Measurements from ENCODE around the gene SPAAR.
A peak's percentile ranks its signal among the peaks of the same experiment; 100 is the strongest.
"Not testable (repeated sequence)": the region's sequence is repeated elsewhere in the genome, so short reads cannot be mapped to it uniquely, and the experiment has no call there.

Gene SPAAR

DNA sequence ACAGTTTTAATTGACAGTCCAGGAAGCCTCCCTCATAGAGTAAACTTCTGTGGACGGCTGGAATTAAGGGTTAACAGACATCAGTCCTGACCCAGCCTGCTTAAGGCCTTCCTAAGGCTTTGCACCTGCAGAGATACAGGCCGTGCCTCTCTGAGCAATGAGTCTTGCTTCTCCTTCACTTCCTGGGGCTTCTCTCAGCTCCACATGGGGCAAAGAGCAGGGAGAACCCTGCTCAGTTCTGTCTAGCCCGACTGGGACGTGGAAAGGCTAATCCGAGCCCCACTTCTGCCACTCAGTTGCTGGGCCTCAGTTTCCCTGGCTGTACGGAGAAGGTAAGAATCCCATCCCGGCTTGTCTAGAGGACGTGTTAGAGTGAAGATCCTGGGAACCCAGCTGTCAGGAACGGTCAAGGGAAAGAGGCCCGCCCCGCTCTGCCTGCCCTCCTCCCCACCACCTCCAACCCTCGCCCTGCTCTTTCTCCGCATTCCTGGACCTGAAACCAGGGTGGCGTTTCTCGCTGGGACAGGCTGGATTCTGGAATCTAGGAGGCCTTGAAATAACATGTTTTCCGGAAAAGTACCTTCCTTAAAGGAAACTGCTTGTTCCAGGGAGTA lies 6.5 kb downstream of the SPAAR start:
- intact Hi-C loops (cut with DNase I): no loop called here
- no peak for DNase-seq

GRCh38 chr9:35917261-35917660 lies 8.0 kb downstream of the SPAAR start:
- no peak for DNase-seq
- intact Hi-C loops (cut with DNase I): no loop called here

- intact Hi-C loops (cut with DNase I): no loop called here
Measured at GRCh38 chr9:35918780-35919179, 9.5 kb downstream of the SPAAR start.

DNA sequence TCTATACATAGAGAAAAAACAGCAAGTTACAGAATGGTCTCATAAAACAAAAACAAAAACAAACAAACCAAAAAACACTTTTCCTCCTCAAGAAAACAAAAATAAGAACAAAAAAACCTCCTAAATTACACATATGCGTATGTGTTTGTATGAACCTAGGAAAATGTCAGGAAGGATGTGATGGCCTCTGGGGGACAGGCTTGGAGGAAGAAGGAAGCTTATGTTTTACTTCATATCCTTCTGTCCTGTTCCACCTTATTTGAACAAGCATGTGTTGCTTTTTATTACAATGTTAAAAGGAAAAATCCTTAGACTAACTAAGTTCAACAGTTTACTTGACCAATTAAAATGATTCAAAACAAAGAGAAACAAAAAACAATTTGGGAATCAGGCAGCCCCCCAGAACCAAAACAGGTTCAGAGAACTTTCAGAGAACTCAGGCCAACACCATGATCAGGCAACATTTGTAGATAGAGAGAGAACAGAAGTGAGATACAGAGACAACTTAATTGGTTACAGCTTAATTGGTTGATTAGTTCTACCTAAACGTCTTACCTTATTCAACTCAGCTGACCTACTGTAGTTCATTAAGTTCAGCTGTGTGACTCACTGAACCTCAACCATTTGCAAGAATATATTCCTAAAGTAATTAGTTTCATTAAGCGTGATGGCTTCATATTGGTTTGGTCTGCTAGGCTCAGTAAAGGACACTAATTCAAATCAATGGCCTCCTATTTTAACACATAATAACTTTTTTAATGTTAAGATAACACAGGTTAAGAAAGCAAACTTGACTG lies 10.1 kb downstream of the SPAAR start:
- intact Hi-C loops (cut with DNase I): no loop called here
- no peak for DNase-seq

More at GRCh38 chr9:35918780-35919179, 9.5 kb downstream of the SPAAR start:
- DNase-seq: no peak

DNA sequence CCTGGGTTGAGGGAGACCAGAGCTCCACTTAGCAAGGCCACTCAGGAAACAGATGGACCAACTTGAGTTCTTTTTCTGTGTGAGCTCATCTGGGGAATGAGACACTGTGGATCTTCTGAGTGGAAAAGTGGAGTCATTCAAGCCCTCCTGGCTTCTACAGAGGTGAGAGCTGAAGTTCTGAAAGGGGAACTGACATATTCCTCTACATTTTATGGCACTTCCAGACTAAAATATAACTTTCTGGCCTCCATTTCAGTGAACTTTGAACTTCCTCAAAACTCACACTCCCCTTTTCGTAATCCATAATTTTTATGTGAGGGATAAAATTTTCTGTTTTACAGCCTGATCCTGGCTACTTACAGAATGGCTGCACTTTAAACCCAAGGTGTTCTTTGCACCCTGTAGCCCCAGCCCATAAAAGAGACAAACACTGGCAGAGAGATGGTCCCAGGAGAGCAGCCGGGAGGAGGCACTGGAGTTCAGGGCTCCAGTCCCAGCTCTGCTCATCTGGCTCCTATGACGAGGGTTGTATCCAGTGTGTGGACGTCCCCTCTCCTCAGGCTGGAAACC lies 10.8 kb downstream of the SPAAR start:
- DNase-seq: no peak
- intact Hi-C loops (cut with DNase I): no loop called here

DNA sequence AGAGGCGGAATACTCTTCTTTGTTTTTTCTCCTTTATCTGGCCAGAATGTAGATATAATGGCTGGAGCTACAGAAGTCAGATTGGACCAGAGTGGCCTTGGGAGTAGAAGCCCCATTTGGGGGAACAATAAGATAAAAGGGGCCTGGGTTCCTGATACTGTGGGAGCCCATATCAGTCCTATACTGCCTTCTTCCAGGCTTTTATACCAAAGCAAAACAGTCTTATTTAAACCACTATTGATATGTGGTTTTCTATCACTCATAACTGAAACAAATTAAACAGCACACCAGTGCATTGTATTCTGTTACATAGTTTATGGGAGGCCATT lies 14.3 kb downstream of the SPAAR start:
- intact Hi-C loops (cut with DNase I): no loop called here
- no peak for DNase-seq

GRCh38 chr9:35923927-35924763 lies 14.9 kb downstream of the SPAAR start:
- intact Hi-C loops (cut with DNase I): no loop called here
- peak in 30 of 42 donors; percentile 16 to 88 (median 61) for DNase-seq

DNA sequence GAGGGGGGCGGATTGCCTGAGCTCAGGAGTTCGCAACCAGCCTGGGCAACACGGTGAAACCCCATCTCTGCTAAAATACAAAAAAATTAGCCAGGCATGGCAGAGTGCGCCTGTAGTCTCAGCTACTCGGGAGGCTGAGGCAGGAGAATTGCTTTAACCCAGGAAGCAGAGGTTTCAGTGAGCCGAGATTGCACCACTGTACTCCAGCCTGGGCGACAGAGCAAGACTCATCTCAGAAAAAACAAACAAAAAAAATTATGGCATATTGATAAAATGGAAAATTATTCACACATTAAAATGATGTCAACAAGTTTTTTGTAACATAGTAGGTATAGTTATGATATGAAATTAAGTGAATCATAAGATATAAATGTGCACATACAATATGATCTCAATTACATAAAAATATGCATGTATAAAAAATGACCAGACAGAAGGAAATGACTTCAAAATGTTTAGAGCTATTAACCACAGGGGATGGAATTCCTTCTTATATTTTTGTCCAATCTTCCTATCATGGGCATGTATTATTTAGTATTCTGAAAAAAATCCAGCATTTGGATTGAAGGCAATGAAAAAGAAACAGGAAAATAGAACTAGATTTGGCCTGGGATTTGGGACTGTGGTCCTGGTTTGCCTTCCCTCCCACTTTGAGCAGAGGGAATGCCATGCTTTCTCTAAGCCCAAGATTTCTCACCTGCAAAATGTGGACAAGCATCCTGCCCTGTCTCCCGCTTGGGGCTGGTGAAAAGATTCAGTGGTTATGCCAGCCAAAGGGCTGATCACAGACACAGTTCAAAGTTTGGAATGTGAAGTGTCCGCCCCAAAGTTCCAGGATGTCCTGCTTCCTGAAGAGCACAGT lies 19.5 kb downstream of the SPAAR start:
- no peak for DNase-seq
- intact Hi-C loops (cut with DNase I): no loop called here

- intact Hi-C loops (cut with DNase I): no loop called here
- DNase-seq: no peak
Measured at GRCh38 chr9:35929453-35929718, 20.1 kb downstream of the SPAAR start.

DNA sequence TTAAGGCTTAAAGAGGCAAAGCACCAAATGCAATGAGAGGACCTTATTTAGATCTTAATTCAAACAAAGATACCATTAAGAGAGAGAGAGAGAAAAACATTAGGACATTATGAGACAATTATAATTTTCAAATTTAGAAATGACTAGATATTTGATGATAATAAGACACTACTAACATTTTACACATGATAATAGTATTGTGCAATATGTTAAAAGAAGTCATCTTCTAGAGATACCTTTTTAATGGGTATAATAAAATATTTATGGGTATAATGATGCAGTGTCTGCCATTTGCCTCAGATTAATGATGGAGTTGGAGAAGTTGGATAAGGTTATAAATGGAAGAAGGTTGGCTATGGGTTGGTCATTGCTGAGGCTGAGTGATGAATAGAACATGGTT lies 21.2 kb downstream of the SPAAR start:
- no peak for DNase-seq
- intact Hi-C loops (cut with DNase I): no loop called here

DNA sequence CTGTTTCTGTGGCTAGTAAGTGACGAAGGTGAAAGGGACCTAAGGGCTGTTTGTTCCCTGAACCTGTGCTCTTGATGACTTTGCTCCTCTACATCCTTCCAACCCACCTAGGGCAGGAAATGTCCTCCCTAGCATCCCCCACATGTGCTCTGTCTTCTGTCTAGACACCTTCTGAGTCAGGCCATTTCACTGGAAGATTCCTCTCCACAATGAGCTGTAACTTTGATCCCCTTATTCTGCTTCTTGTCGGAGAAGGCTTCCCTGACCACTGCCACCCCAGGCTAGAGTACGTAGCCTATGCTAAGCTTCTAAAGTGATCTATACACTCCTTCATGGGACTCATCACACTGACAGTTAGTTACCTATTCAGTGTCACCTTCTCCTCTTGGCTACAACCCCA lies 21.7 kb downstream of the SPAAR start:
- no peak for DNase-seq
- intact Hi-C loops (cut with DNase I): no loop called here

DNA sequence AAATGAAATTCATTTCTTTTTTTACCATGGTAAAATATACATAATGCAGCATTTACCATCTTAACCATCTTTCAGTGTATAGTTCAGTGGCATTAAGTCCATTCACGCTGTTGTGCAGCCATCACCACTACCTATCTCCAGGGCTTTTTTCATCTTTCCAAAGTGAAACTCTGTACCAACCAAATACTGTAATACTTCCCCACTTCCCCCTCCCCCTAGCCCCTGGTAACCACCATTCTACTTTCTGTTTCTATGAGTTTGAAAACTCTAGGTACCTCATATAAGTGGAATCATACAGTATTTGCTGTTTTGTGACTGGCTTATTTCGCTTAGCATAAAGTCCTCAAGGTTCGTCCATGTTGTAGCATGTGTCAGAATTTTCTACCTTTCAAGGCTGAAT lies 23.4 kb downstream of the SPAAR start:
- intact Hi-C loops (cut with DNase I): no loop called here
- DNase-seq: no peak

- intact Hi-C loops (cut with DNase I): no loop called here
- DNase-seq: no peak
Measured at GRCh38 chr9:35933550-35934067, 24.3 kb downstream of the SPAAR start.

DNA sequence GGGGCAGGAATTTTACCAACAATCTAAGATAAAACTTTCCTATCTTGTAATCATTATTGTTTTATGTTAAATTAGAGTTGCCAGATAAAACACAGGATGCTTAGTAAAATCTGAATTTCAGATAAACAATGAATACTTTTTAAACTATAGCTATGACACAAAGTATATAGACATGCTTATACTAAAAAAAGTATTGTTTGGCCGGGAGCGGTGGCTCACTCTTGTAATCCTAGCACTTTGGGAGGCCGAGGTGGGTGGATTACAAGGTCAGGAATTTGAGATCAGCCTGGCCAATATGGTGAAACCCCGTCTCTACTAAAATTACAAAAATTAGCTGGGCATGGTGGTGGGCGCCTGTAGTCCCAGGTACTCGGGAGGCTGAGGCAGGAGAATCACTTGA lies 24.8 kb downstream of the SPAAR start:
- DNase-seq; intact Hi-C loops (cut with DNase I): not testable (repeated sequence)

GRCh38 chr9:35935261-35935660 lies 26.0 kb downstream of the SPAAR start:
- no peak for DNase-seq
- intact Hi-C loops (cut with DNase I): no loop called here

GRCh38 chr9:35935755-35936509 lies 26.6 kb downstream of the SPAAR start:
- intact Hi-C loops (cut with DNase I): no loop called here
- DNase-seq: no peak

- DNase-seq: no peak
- intact Hi-C loops (cut with DNase I): no loop called here
Measured at GRCh38 chr9:35937227-35937626, 27.9 kb downstream of the SPAAR start.
